Measurements from ENCODE around the gene TTPAL.

The TTPAL gene

GRCh38 chr20:44502968-44503367 is 27.3 kb downstream of the TTPAL start:
- DNase-seq: no peak

DNA sequence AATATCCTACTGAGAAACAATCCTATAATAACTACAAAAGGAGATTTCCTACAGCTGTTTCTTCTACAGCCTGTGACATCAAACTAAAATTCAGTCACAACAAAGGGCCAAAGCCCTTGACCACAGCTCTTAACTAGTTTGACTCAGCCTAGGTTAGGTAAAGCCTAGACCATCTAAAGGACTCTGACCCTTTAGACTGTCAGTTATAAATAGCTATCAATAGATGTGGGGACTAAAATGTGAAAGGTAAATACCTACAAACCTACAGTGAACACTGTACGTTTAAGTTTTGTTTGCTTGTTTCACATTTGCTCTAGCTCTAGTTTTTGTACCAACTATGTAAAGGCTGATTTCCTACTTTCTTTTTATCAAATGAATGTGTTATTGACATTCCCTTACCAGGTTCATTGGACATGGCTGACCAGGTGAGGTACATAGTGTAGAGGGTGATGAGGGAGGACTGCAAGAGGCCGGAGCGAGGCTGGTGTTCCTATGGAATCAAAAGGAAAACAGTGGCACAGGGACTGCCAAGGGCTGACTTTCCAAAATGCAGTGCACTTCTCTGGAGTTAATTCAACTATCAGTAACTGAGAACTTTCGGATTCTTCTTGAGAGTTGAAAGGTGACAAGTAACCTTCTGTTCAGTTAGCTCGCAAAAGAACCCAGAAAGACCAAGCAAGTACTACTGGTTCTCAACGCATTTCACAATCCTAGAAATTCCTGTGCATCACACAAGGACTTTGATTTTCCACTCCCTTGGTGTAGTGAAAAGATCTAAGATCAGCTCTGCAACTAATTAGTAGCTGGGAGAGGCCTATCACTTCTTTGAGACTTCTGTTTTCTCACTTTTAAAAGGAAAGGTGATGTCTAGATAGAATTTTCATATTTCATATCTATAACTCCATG is 29.0 kb downstream of the TTPAL start:
- no peak for DNase-seq

DNA sequence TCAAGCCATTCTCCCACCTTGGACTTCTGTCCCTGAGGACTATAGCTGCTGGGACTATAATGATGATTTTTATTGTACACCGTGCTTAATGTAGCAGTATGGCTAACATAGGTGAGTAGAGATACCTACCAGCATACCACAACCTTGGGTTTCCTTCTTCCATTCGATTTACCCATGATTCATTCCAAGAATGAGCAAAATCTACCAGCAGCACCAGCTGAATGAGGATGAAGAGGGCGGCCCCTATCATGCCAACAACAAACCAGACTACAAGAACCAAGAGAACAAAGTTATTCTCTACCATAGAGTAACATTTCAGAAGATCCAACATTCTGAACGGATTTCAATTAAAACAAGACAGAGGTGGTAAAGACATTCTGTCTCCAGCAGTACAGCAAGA is 34.1 kb downstream of the TTPAL start:
- DNase-seq: no peak

DNA sequence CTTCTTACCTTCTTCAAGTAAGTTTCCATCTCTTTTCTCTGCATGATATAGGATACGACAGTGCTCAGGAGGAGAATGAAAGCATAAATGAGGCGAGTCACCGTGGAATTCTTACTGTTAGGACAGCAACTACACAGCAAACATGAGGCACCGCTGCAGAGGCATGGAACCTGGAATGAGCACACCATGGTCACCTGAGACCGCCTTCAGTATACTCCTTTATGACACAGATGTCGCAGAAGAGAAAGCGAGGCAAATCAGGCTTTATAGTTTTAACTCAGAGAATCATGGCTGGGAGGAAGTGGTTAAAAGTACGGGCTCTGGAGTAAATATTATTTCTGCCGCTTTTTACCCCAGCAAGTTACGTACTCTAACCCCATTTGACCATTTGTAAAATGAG is 38.2 kb downstream of the TTPAL start:
- no peak for DNase-seq

- DNase-seq: no peak
Observed at GRCh38 chr20:44516491-44516890, 40.8 kb downstream of the TTPAL start.

- no peak for DNase-seq
Observed at GRCh38 chr20:44517454-44517853, 41.8 kb downstream of the TTPAL start.

DNA sequence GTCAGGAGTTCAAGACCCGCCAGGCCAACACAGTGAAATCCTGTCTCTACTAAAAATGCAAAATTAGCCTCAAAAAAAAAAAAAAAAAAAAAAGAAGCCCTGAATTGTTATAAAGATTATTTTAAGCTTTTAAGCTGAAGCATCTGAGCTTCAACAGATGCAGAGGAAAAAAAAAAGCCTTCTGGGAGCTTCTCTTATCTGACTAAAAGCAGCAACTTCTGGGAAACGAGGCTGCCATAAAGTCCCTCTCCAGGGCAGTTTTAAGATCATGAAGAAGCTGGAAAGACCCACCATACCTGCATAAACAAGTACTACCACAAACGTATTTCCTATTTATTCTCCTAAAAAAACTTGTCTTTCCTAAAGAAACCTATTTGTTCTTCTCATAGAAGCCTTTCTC is 42.6 kb downstream of the TTPAL start:
- DNase-seq: no peak

GRCh38 chr20:44520881-44521280 is 45.2 kb downstream of the TTPAL start:
- no peak for DNase-seq

DNA sequence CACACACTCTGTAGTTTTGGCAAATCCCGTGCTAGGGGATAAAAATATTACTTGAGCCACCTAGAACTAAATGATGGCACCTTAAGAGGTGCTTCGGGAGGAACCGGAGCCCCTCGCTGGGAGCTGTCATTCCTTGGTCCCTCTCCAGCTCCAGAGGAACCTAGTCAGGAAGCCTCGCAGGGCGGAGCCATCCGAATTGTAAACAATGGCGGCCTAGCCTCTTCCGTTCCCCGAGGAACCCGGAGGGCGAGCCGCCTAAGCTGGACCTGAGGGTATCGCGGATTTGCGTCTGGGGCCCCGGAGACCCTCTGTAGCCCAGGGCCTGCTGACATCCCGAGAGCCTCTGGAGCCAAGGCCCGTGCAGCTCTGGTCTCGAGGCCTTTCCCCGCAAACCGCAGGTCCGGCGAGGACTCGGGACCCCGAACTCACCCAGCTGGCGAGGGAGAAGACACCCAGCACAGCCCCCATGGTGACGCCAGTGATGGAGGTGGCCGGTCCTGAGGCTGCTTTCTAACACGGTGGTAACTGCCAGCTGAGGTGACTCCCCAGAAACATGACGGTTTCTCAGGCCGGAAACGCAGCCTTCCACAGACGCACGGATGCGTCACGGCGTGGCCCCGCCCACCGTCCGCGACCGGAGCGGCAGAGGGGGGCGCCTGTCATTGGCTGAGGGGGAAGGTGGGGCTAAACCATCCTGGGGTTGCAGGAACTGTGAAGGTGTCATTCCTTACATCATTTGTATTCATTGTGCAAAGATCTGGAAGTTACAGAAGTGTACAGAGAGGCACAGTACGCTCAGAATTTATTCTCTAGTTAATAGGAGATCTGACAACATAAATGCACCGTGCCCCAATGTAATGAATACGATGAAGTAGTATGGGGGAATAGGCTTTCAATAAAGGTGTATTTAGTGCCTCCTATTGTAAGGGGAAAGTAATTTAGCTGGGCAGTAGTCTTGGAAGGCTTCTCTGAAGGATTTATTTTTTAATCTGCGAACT is 46.1 kb downstream of the TTPAL start, which contains the start of gene SERINC3:
Gene SERINC3 (minus strand): TSS at position 587 of the 998 bp plus-strand sequence. CDS start 119 bp downstream, at position 468.
- peak; percentile 95 for DNase-seq

GRCh38 chr20:44522841-44523240 is 47.2 kb downstream of the TTPAL start:
- DNase-seq: no peak

DNA sequence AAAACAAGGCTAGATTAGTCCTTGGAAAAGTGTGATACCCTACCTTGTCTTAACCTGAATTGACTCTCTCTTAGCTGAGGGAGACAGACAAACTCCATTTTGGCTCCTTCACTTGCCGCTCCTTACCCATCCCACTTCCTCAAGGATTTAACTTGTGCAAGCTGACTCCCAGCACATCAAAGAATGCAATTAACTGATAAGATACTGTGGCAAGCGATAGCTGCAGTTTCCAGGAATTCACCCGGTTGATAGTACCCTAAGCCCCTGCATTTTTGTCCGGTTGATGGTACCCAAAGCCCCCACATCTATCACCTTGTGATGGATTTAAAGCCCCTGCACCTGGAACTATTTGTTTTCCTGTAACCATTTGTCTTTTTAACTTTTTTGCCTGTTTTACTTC is 48.1 kb downstream of the TTPAL start:
- no peak for DNase-seq

DNA sequence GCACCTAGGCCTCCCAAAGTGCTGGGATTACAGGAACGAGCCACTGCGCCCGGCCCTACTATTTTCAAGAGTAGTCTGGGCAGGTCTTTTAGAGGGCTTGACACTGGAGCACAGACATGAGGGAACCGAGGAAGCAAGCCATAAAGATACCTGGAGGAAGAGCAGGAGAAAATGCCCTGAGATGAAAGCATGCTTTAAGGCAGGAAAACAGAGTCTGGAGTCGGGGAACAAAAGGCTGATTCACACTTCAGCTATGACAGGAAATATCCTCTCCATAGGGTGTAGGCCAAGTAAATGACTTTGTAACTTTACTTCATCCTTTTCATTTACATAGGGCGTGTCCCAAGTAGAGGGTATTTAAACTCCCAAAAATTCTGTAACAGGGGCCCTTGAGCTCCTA is 50.5 kb downstream of the TTPAL start:
- DNase-seq: no peak

GRCh38 chr20:44527716-44528199 is 52.1 kb downstream of the TTPAL start:
- DNase-seq: no peak

GRCh38 chr20:44528309-44528708 is 52.6 kb downstream of the TTPAL start:
- DNase-seq: no peak

- no peak for DNase-seq
Observed at GRCh38 chr20:44532259-44532980, 56.7 kb downstream of the TTPAL start.

DNA sequence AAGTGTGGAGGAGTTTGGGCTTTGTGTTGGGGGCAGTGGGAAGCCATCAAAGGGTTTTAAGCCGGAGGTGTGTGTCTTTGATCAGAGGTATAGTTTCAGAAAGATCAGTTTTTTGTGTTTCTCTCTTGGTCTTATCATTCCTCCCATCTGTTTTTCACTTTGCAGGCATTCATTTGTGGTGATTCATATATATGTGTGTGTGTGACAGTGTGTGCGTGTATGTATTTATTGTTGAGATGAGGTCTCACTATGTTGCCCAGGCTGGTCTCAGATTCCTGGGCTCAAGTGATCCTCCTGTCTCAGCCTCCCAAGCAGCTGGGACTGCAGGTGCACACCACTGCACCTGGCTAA is 57.3 kb downstream of the TTPAL start:
- DNase-seq: no peak

DNA sequence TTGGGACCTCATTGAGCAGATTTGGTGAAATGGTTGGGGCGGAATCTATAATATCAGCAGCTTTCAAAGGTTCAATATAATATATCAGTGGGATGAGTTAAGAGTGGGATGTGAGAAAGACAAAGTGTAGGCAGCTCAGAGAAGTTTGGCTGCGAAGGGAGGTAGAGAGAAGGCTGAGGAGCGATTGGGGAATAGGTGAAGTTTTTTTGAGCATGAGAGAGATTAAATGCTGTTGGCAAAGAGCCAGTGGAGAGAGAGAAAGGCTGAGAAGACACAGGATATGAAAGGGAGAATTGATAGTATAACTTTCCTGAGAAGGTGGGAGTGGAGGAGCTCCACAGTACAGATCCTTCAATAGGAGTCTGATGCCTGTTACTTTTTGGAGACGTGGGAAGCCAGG is 58.3 kb downstream of the TTPAL start:
- DNase-seq: no peak

- DNase-seq: no peak
Observed at GRCh38 chr20:44536175-44536574, 60.5 kb downstream of the TTPAL start.

GRCh38 chr20:44537993-44538392 is 62.3 kb downstream of the TTPAL start:
- DNase-seq: no peak

GRCh38 chr20:44540834-44541233 is 65.2 kb downstream of the TTPAL start:
- no peak for DNase-seq

- no peak for DNase-seq
Observed at GRCh38 chr20:44541992-44542391, 66.3 kb downstream of the TTPAL start.

DNA sequence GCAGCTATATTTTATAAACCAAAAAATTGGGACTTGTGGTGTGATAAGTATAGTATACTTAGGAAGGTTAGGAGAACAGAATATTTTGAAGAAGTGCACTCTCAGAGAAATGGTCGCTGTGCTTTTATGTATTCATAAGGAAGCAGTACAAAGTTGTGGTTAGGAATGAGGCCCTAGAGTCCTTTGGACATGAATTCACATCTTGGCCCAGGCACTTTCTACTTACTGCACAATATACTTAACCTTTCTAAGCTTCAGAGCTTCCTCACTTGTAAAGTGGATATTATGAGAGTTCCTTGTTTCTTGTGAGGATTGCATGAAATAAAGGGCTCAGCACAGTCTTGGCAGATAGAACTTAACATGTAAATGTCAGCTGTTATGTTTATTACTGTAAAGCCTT is 67.2 kb downstream of the TTPAL start:
- no peak for DNase-seq

DNA sequence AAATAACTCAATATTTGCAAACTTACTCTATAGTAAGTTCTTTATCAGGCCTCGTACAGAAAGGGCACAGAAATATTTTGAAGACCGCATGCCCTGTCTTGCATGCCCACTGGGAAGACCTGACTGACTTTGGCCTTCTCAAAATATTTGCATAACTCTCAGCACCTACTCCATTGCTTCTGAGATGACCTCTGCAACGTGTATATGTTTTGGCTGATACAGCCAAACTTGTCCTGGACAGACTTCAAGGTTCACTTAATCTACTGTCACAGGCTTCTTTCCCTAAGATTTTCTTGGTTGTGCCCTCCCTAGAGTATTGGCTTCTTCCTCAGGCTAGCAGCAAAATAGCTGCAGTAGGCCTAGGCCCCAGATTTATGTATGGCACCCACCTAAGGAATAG is 67.7 kb downstream of the TTPAL start:
- no peak for DNase-seq

All from right forelimb (tissue), 1 donor.